ENCODE measurements around the gene ATP6V1C2.

- TF ChIP-seq CTCF (conservative IDR thresholded peaks at IDR 0.05 in 1 of 2, IDR thresholded peaks at IDR 0.05 in 1 of 2; ENCODE audit: low read depth in 1 of 2, low read length in 2 of 2) (no peak), EZH2 (IDR thresholded peaks at IDR 0.05; ENCODE audit: low read length, missing control alignments) (no peak)
Observed at GRCh38 chr2:10830641-10831399, 109.4 kb downstream of the ATP6V1C2 start.
